Neural progenitor cell (in vitro differentiated cells): ENCODE results near the gene INTS11. TPM values are rescaled to one million over a fixed set of nuclear protein-coding genes. Genes with fewer than 3 reads are reported as not detected.

Source experiments
- DNase-seq: peaks from one replicate; pipeline ENCODE4 v3.0.0-alpha.2; 2016; ENCODE audit warnings: low spot score
- H2AFZ ChIP-seq: fragments of 200-600 bp; sonication (generic); replicated peaks from 2 replicates; pipeline ENCODE4 v1.6.1; 2016; ENCODE audit warnings: antibody characterized with exemption
- H3F3A ChIP-seq: fragments of 200-600 bp; sonication (generic); 2 replicates; pipeline ENCODE4 v1.6.1; 2016; ENCODE audit warnings: antibody characterized with exemption, low read depth
- H3K27ac ChIP-seq: fragments of 200-600 bp; sonication (generic); 2 replicates; pipeline ENCODE4 v1.5.1; 2016; ENCODE audit warnings: mild to moderate bottlenecking
- H3K27me3 ChIP-seq: fragments of 200-600 bp; sonication (generic); 2 replicates; pipeline ENCODE4 v1.6.1; 2016; ENCODE audit warnings: mild to moderate bottlenecking, moderate library complexity
- H3K36me3 ChIP-seq: fragments of 200-600 bp; sonication (generic); 2 replicates; pipeline ENCODE4 v1.5.1; 2016
- H3K4me1 ChIP-seq: fragments of 200-600 bp; sonication (generic); 2 replicates; pipeline ENCODE4 v1.6.1; 2016; ENCODE audit warnings: mixed run types
- H3K4me2 ChIP-seq: fragments of 200-600 bp; sonication (generic); 2 replicates; pipeline ENCODE4 v1.6.1; 2016
- H3K4me3 ChIP-seq: fragments of 200-600 bp; sonication (generic); 2 replicates; pipeline ENCODE4 v1.5.1; 2016
- H3K79me2 ChIP-seq: fragments of 200-600 bp; sonication (generic); 2 replicates; pipeline ENCODE4 v1.6.1; 2016; ENCODE audit warnings: low read depth
- H3K9ac ChIP-seq: fragments of 200-600 bp; sonication (generic); 2 replicates; pipeline ENCODE4 v1.6.1; 2016
- H3K9me3 ChIP-seq: fragments of 200-600 bp; sonication (generic); 2 replicates; pipeline ENCODE4 v1.5.1; 2016; ENCODE audit warnings: low read depth
- H4K20me1 ChIP-seq: fragments of 200-600 bp; sonication (generic); 2 replicates; pipeline ENCODE4 v1.6.1; 2016; ENCODE audit warnings: low read depth
- H3K27ac Mint-ChIP-seq: 3 replicates; pipeline ENCODE4 v1.8.0; 2021; ENCODE audit warnings: mixed read lengths
- H3K27me3 Mint-ChIP-seq: 2 replicates; pipeline ENCODE4 v1.8.0; 2022; ENCODE audit warnings: low read depth, mild to moderate bottlenecking, inconsistent platforms, moderate library complexity, mixed read lengths; ENCODE audit not compliant: insufficient read depth
- H3K36me3 Mint-ChIP-seq: 3 replicates; pipeline ENCODE4 v1.8.0; 2021; ENCODE audit warnings: mixed read lengths
- H3K4me1 Mint-ChIP-seq: 3 replicates; pipeline ENCODE4 v1.8.0; 2021; ENCODE audit warnings: mixed read lengths
- H3K4me3 Mint-ChIP-seq: 3 replicates; pipeline ENCODE4 v1.8.0; 2021; ENCODE audit warnings: mild to moderate bottlenecking, moderate library complexity, mixed read lengths
- H3K9me3 Mint-ChIP-seq: 3 replicates; pipeline ENCODE4 v1.8.0; 2020; ENCODE audit warnings: mixed read lengths
- EZH2 ChIP-seq: fragments of 200-600 bp; sonication (generic); IDR thresholded peaks from 2 replicates; pipeline ENCODE4 v1.6.1; 2017; ENCODE audit warnings: antibody characterized with exemption, mild to moderate bottlenecking, moderate library complexity
- EZH2phosphoT487 ChIP-seq: fragments of 200-600 bp; sonication (generic); IDR thresholded peaks from 2 replicates; pipeline ENCODE4 v1.6.1; 2017; ENCODE audit warnings: antibody characterized with exemption
- total RNA-seq: library from RNA; depleted of rRNA; stranded (reverse); fragments of >200 nt; gene quantifications from 2 replicates; pipeline ENCODE4 v1.2.3, GENCODE V29; 2015; ENCODE audit warnings: low replicate concordance
- TF ChIP-seq, protein P1 (sequence below): fragments of 200-600 bp; sonication (generic); IDR thresholded peaks from 2 replicates; pipeline ENCODE4 v1.5.1; 2017; ENCODE audit warnings: antibody characterized with exemption, mild to moderate bottlenecking

Gene INTS11
- total RNA-seq, 1 donor from 2014 or later, result 62.4 TPM

DNA sequence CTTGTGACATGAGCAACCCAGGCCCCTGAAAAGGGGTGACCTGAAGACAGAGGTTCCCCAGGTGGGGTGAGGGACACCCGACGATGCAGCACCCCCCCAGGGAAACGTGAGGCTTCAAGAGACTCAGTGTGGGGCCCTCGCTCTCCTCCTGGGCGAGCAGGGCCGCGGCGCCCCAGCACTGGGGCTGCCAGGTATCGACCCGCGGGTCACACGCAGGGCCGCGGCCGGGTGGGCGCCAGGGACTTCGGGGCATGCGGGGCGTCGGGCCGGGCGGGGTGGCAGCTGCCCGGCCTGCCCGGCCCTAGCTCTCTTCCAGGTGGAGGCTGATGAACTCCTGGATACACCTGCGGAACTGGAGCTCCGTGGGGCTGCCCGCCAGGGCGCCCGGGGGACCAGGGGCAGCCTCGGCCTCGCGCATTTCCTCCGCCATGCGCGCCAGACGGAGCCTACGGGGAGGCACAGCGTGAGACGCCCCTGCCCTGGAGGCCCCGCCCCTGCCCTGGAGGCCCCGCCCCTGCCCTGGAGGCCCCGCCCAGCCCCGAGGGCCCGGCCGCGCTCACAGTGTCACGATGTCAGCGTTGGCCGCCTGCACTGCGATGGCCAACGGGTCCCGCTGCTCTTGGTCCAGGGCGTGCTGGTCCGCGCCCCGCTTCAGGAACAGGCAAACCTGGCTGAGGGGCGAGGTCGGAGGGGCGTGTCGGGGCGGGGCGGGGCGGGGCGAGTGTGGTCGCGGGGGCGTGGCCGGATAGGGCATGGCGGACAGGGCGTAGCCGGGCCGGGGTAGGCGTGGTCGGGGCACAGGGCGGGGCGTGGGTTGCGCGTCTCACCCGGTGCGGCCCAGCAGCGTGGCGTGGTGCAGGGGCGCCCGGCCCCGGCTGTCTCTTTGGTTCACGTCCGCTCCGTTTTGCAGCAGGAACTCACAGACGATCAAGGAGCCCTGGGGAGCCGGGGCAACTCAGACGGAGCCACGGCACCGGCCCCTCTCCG, 30.9 kb downstream of the INTS11 start:
- H3K36me3 Mint-ChIP-seq, result no peaks in the 10 kb centered on the region
- Histone ChIP-seq H4K20me1 (peaks cover 9% of the 10 kb centered on the region), H3K4me3 (no peak overlapping the region)

GRCh38 chr1:1292851-1293250, 31.6 kb downstream of the INTS11 start:
- TF ChIP-seq EZH2phosphoT487 (no peak), EZH2 (no peak)
- TF ChIP-seq, protein P1, sequence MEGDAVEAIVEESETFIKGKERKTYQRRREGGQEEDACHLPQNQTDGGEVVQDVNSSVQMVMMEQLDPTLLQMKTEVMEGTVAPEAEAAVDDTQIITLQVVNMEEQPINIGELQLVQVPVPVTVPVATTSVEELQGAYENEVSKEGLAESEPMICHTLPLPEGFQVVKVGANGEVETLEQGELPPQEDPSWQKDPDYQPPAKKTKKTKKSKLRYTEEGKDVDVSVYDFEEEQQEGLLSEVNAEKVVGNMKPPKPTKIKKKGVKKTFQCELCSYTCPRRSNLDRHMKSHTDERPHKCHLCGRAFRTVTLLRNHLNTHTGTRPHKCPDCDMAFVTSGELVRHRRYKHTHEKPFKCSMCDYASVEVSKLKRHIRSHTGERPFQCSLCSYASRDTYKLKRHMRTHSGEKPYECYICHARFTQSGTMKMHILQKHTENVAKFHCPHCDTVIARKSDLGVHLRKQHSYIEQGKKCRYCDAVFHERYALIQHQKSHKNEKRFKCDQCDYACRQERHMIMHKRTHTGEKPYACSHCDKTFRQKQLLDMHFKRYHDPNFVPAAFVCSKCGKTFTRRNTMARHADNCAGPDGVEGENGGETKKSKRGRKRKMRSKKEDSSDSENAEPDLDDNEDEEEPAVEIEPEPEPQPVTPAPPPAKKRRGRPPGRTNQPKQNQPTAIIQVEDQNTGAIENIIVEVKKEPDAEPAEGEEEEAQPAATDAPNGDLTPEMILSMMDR, result no peak
- H3K27ac Mint-ChIP-seq, result no peak overlapping the region
- no peaks in the 10 kb centered on the region for H3K36me3 Mint-ChIP-seq
- no peaks in the 10 kb centered on the region for H3K79me2 ChIP-seq
- H3K9me3 ChIP-seq, result no peaks in the 10 kb centered on the region
- H3K9ac ChIP-seq, result no peak overlapping the region
- H3K4me1 ChIP-seq, result no peaks in the 10 kb centered on the region
- no peak for DNase-seq
- H3K27ac ChIP-seq, result no peak overlapping the region
- no peak overlapping the region for H2AFZ ChIP-seq
- H3K27me3 Mint-ChIP-seq, result no peaks in the 10 kb centered on the region
- H3K4me2 ChIP-seq, result no peak overlapping the region
- no peaks in the 10 kb centered on the region for H3F3A ChIP-seq
- H4K20me1 ChIP-seq, result peaks cover 7% of the 10 kb centered on the region
- no peak overlapping the region for H3K4me3 Mint-ChIP-seq
- no peaks in the 10 kb centered on the region for H3K9me3 Mint-ChIP-seq
- no peaks in the 10 kb centered on the region for H3K4me1 Mint-ChIP-seq
- H3K36me3 ChIP-seq, result no peaks in the 10 kb centered on the region
- H3K27me3 ChIP-seq, result no peaks in the 10 kb centered on the region
- no peak overlapping the region for H3K4me3 ChIP-seq

More for the DNA sequence above, 30.9 kb downstream of the INTS11 start:
- no peak overlapping the region for H3K27ac Mint-ChIP-seq
- Histone ChIP-seq H3K9me3 (no peaks in the 10 kb centered on the region), H2AFZ (no peak overlapping the region), H3K27ac (no peak overlapping the region), H3K36me3 (no peaks in the 10 kb centered on the region), H3K4me2 (no peak overlapping the region), H3K27me3 (no peaks in the 10 kb centered on the region), H3K9ac (no peak overlapping the region), H3K79me2 (no peaks in the 10 kb centered on the region), H3F3A (no peaks in the 10 kb centered on the region), H3K4me1 (no peaks in the 10 kb centered on the region)
- DNase-seq, result peak; percentile 59
- H3K4me3 Mint-ChIP-seq, result no peak overlapping the region
- TF ChIP-seq, protein P1, result no peak
- TF ChIP-seq EZH2phosphoT487 (no peak), EZH2 (no peak)
- H3K4me1 Mint-ChIP-seq, result no peaks in the 10 kb centered on the region
- H3K27me3 Mint-ChIP-seq, result no peaks in the 10 kb centered on the region
- H3K9me3 Mint-ChIP-seq, result no peaks in the 10 kb centered on the region

GRCh38 chr1:1292442-1292779, 32.0 kb downstream of the INTS11 start:
- H3K4me3 Mint-ChIP-seq, result no peak overlapping the region
- no peak overlapping the region for H3K27ac Mint-ChIP-seq
- no peak overlapping the region for H2AFZ ChIP-seq
- no peaks in the 10 kb centered on the region for H3F3A ChIP-seq
- no peak for DNase-seq
- H3K27me3 Mint-ChIP-seq, result no peaks in the 10 kb centered on the region
- no peaks in the 10 kb centered on the region for H3K36me3 ChIP-seq
- no peaks in the 10 kb centered on the region for H3K9me3 ChIP-seq
- H3K4me1 ChIP-seq, result no peaks in the 10 kb centered on the region
- no peak overlapping the region for H3K9ac ChIP-seq
- H3K36me3 Mint-ChIP-seq, result no peaks in the 10 kb centered on the region
- H4K20me1 ChIP-seq, result peaks cover 7% of the 10 kb centered on the region
- H3K79me2 ChIP-seq, result no peaks in the 10 kb centered on the region
- no peak overlapping the region for H3K27ac ChIP-seq
- no peak for TF ChIP-seq EZH2
- TF ChIP-seq EZH2phosphoT487, result no peak
- TF ChIP-seq, protein P1, result no peak
- no peaks in the 10 kb centered on the region for H3K4me1 Mint-ChIP-seq
- no peaks in the 10 kb centered on the region for H3K27me3 ChIP-seq
- no peaks in the 10 kb centered on the region for H3K9me3 Mint-ChIP-seq
- H3K4me2 ChIP-seq, result no peak overlapping the region
- H3K4me3 ChIP-seq, result no peak overlapping the region
